Measurements from ENCODE around the gene KRT13.
"Not testable (repeated sequence)": the region's sequence is repeated elsewhere in the genome, so short reads cannot be mapped to it uniquely, and the experiment has no call there.

The KRT13 gene

GRCh38 chr17:41544491-41544892 is 39.1 kb upstream of the KRT13 start:
- no peak for TF ChIP-seq CTCF (IDR thresholded peaks at IDR 0.05; ENCODE audit: borderline replicate concordance, insufficient read depth, low read depth, low read length)
- no peak overlapping the region for H3K4me3 ChIP-seq (ENCODE audit: low read depth, low read length)

- H3K4me3 ChIP-seq (ENCODE audit: low read depth, low read length): not testable (repeated sequence)
These were observed 37.4 kb upstream of the KRT13 start for GRCh38 chr17:41542786-41543185.

GRCh38 chr17:41542357-41542756 is 36.9 kb upstream of the KRT13 start:
- no peak overlapping the region for H3K4me3 ChIP-seq (ENCODE audit: low read depth, low read length)
- TF ChIP-seq CTCF (IDR thresholded peaks at IDR 0.05; ENCODE audit: borderline replicate concordance, insufficient read depth, low read depth, low read length): no peak

- TF ChIP-seq CTCF (IDR thresholded peaks at IDR 0.05; ENCODE audit: borderline replicate concordance, insufficient read depth, low read depth, low read length): no peak
- H3K4me3 ChIP-seq (ENCODE audit: low read depth, low read length): no peak overlapping the region
These were observed 35.7 kb upstream of the KRT13 start for GRCh38 chr17:41540921-41541625.

DNA sequence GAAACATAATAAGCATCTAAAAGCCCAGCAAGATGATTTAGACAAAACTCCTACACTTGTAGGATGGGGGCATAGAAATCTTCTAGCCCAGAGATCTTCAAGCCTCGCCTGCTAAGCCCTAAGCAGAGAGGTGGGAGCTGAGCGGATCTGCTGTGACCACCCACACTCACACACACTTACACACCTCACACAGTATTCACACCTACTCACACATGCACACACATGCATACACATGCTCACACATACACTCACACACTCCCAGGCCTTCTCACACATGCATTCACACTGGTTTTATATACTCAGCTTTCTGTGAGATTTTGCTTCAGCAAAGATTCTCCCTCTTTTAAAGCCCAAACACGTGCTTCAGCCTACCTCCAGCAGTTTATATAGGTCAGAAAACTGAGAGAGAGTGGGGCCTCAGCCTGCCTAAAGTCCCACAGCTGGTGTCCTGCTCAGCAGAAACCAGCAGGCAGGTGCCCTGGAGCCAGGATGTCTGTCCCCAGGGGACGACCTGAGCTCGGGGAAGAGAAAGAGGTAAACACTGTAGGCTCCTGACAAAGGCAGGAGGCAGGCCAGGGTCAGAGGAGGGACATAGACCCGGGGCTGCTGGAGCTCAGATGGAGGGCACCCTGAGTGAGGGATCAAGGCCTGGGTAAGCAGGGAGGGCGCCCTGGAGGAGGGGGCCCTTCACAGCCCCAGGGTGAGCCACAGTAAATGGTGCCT is 34.7 kb upstream of the KRT13 start:
- TF ChIP-seq CTCF (IDR thresholded peaks at IDR 0.05; ENCODE audit: borderline replicate concordance, insufficient read depth, low read depth, low read length): no peak
- H3K4me3 ChIP-seq (ENCODE audit: low read depth, low read length): no peak overlapping the region

DNA sequence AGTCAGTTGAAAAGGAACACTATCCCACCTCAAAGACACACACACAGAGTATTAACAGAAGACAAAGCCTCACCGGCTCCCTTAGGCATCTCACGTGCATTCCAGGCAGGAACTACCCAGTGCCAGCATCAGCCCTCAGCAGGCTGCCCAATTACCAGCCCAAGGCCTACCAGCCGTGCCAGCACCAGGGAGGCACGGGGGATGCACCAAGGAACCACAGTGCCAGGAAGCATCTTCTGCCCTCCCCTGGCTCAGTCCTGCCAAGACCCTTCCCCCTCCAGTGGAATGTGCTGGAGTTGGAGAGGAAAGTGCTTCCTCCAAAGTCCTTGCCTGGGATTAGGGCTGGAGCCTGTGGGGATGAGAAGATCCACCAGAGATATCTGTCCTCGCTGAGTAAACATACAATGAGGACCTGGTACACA is 33.7 kb upstream of the KRT13 start:
- TF ChIP-seq CTCF (IDR thresholded peaks at IDR 0.05; ENCODE audit: borderline replicate concordance, insufficient read depth, low read depth, low read length): no peak
- H3K4me3 ChIP-seq (ENCODE audit: low read depth, low read length): no peak overlapping the region

GRCh38 chr17:41538565-41538991 is 33.2 kb upstream of the KRT13 start:
- TF ChIP-seq CTCF (IDR thresholded peaks at IDR 0.05; ENCODE audit: borderline replicate concordance, insufficient read depth, low read depth, low read length): no peak
- no peak overlapping the region for H3K4me3 ChIP-seq (ENCODE audit: low read depth, low read length)

Data from GM12875 (cell line).